HG02852 (cell line): ENCODE measurements around the gene KLF15.
"Not testable (repeated sequence)": the region's sequence is repeated elsewhere in the genome, so short reads cannot be mapped to it uniquely, and the experiment has no call there.

Source experiments
- ATAC-seq: cut with Tn5 transposase; IDR thresholded peaks from one replicate; pipeline ENCODE4 v1.9.1; 2021; ENCODE audit warnings: mild to moderate bottlenecking, moderate library complexity; ENCODE audit not compliant: unreplicated experiment

KLF15 gene

DNA sequence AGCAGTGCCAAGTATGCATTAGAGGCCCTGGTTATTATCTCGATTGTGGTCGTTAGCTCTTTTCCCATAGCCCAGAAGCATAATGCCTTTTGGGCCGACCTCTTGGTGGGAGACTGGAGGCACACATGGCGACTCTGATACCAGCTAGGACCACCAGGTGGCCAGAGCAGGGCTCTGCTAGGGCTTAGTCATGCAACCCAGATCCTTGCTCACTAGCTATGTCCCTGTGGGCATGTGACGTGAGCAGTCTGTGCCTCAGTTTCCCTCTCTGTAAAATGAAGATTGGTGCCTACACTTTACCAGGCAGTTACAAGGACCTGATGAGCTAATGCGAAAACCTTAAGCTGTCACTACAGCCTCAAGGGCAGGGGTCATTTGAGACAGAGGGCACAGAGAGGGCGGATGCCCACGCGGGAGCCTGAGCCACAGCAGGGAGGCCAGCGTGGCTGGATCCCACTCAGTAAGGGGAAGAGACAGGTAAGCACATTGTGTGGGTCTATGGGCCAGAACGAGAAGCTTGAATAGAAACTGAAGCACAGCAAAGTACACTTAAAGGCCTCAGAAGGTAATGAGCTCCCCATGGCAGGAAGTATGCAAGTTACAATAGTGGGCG lies 8.8 kb downstream of the KLF15 start:
- no peak for ATAC-seq

DNA sequence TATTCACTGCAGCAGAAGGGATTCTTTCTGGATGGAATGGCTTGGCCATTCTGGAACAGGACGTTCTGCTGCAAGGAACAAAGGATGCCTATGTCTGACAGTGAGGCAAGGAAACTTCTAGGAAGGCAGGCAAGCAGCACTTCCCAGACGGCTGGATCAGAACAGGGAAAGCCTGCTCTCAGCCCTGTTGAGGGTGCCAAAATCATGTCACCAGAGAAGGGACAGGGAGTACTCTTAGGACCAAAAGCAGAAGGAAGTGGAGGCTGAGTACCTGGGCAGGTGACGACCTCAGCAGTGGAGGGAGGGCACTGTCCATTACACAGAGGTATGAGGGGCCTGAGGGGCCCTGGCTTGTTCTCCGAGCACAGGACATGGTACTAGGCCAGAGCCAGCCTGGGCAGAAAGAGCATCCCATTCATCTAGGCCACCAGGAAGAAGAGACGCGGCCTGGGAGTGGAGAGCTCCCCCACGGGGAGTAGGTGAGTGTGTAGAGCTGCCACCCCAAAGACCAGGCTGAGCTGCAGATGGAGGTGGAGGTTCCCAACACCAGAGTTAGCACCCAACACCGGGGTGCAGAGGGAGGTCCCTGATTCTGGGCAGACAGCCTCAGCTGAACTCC lies 9.6 kb downstream of the KLF15 start:
- no peak for ATAC-seq

DNA sequence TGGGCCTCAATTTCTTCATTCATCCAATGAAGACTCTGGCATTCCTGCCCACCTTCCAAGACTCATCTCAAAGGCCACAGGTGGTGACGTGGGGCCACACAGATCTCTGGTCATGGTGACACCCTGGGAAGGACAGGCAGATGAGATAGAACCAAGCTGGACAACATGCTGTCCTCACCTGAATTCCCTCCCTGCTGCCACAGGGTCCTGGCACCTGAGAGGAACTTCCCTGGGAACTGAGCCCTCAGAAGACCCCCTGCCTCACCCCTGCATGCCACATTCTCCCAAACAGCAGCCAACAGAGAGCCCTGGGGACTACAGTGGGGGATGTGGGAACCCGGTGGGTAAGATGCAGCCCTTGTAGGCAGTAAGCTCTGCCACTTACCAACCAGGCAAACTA lies 10.7 kb downstream of the KLF15 start:
- no peak for ATAC-seq

DNA sequence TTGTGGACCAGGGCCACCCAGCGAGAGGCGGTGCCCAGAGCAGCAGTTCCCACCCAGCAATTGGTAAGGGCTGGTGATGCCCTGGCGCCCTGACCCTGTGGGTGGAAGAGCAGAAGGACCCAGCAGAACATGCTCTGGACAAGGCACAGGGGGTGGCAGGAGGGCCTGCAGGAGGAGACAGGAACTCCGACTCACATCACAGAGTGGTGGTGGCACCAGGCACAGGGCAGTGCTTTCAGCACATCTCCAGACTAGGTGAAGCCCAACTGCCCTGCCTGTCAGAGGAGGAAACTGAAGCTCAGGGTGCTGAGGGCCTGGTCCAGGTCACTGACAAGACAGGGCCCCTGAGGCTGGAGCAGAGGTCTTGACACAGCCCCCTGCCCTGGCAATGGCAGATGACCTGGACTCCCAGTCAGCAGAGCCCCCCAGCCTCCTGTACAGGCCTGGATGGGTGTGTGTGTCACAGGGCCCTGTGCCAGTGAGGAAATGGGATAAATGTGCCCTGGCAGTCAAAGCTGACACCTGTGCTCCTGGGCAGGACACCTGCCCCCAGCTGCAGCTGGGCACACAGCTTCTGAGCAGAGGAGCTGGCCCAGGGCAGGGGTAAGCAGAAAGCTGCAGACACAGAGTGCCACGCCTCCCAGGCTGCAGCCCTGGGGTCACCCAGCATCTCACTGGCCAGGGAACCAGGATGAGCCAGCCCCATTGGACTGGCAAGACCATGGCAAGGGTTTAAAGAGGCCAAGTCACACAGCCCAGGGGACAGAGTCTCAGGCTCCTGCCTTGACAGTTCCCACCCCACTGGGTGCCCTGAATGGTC lies 11.4 kb downstream of the KLF15 start:
- no peak for ATAC-seq

DNA sequence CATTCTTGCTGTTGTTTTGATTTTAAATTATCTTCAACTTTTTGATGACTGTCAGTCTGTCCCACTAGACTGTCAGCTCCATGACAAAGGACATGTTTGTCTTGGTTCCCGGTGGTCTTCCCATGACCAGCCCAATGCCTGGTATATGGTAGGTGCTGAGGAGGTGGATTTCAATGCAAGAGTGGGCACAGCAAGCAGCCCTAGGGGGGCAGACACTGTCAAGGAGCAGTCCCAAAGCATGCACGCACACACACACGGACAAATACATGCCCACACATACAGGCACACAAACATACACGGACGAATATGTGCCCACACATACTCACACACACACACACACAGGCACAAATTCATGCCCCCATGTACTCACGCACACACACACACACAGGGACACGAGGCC lies 12.0 kb downstream of the KLF15 start:
- ATAC-seq, result no peak

DNA sequence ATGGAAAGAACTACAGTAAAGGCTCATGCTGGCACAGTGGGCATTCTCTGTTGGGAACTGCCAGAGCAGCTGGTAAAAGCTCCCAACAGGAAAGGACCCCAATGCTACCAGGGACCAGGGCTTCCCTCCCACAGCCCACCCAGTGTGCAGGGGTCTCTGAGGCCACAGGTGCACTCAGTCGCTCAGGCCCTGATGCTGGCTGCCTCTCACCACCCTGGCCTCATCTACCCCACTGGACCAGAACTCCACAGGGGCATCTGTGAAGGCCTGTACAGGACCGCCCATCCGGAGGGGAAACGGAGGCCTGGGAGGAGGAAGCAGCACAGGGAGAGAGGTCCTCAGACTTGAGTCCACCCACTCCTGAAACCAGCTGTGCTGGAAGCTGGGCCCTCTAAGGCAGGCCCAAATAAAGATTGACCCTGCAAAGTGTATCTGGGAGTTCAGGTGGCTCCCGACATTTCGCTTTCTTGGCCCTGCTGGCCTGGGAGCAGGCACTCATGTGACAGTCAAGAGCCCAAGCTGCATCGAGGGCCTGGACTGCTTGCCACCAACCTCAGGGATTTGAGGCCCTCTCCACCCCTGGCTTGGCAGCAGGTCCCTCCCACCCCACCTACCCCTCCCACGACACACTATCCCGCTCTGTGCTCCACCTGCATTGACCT lies 12.7 kb downstream of the KLF15 start:
- no peak for ATAC-seq

DNA sequence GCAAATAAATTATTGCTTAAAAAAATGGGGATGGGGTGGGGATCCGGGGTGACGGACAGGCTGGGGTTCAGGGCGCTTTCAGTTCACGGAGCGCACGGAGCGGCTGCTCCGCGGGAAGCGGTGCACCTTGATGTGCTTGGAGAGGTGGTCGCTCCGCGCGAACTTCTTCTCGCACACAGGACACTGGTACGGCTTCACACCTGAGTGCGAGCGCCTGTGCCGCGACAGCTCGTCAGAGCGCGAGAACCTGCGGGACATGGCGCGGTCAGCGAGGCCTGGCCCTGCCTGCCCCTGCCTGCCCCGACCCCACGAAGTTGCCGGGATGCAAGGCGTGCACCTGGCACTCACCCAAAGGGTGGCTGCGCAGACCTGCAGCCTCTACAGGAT lies 13.6 kb downstream of the KLF15 start:
- ATAC-seq, result no peak

DNA sequence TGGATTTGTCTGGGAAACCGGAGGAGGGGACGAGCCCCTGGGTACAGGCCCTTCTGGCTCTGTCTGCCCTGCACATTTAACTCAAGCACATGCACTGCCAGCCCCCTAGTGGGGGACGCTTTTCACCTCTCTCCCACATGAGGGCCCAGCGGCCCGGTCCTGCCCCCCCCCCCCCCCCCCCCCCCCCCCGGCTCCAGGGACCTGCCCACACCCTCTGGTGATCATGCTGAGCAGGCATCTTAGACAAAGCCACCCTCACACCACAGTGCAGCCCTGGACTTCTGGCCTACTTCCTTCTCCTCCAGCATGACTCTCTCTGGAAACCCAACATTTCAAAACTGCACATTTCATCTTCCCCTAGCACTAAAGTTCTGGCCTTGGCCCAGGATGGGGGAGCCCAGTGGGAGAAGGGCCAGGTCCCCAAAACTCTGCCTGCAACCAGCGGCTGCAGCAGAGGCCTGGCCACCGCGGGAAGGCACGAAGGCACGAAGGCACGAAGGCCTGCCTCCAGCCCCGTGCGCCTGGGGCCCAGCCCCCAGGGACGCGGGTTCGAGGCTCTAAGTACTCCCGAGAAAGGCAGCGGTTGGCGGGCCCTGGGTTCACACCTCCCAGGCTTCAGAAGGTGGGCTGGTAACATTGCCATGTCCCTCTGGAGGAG lies 14.1 kb downstream of the KLF15 start:
- ATAC-seq, result no peak

DNA sequence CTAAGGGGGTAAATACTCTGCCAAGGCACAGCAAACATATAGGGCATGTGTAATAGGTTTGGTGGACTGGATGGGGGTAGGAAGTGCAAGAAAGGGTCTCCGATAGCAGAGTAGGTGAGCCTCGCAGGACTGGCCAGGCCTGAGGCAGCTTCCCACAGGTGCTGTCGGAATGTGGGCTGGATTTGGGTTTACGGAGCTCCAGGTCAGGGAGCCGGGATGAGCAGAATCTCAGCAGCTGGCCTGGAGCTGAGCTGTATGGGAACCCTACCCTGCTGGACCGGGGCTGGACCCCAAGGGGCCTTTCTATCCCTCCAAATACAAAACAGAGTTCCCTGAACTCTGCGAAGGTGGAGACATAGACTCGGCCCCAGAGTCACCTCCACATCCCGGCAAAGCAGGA lies 15.0 kb downstream of the KLF15 start:
- ATAC-seq, result no peak

DNA sequence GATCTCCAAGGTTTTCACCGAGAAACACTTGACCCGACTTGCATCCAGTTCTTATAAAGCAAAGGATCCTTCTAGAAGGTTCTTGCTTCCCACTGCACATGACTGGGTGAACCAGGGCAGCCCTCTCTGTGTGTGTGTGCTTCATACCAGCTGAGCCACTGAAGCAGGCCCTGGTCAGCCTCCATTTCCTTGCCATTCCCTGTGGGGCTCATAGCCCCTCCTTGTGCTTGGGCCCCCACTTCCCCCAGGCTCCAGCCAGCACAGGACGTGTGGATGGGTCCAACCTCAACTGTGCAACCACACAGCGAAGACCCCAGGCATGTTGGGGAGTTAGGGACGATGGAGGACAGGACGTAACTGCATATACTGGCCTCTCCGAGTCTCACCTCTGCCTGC lies 15.5 kb downstream of the KLF15 start:
- ATAC-seq, result no peak

DNA sequence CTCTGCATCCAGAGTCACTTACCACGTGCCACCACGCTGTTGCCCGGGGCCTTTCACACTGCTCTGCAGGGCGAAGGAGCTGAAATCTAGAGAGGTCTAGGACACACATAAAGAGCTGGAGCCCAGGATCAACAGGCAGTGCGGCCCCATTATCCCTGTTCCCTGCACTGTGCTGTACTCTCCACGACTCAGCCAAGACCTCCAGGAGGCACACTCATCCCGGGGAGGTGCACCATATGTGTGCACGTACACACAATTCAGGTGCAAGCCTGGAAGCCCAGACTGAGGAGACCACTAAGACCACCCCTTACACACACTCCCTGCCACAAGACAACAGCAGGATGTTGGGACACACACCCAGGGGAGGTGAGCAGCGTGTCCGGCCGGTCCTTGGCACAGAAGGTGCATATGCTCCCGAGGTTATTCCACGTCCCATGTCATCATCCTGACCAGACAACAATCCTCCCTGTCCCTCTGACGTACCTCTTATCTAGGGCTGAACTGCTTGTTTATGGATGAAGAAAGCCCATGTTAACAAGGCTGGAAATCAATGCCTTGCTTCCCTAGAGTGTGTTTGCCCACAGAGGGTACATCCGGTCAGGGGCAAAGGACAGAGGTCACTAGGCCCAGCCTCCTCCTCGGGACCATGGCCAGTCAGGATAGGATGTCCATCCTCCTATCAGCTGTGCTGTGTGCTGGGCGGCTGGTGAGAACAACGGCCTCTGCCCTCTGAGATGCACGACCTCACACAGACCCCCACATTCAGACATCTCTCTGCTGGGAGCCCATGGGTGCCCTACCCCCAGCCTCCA lies 16.1 kb downstream of the KLF15 start:
- ATAC-seq, result no peak

DNA sequence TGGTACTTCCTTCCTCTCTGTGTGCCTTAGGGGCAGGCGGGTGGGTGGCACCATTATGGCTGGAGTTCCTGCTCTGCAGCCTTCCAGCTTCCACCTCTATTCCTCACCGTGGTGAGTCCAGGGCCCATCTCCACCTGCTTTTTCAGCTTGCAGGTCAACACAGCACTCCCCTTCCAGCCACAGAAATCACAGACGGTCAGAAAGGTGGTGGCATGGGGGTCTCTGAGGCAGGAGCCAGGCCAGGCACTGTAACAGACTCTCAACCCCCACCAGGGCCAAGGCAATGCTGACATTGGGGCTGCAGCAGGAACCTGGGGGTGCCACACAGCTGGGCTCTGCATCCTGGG lies 16.6 kb downstream of the KLF15 start:
- no peak for ATAC-seq

DNA sequence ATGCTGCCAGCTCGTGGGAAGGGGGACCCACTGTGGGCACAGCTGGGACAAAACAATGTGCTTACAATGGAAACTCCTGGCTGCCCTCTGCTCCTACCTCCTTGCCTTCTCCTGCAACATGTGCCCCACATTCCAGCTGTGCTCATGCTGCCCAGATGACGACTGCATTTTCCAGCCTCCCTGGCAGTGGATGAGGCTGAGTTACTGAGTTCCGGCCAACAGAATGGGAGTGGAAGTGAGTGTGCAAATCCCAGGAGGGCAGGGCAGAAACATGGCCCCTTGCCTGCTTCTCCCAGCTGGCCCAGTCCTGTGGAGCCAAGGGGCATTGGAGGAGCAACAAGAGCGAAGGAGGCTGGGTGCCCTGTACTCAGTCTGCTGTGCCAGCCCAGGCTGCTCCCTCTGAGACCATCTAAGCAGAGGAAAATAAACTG lies 17.1 kb downstream of the KLF15 start:
- no peak for ATAC-seq

DNA sequence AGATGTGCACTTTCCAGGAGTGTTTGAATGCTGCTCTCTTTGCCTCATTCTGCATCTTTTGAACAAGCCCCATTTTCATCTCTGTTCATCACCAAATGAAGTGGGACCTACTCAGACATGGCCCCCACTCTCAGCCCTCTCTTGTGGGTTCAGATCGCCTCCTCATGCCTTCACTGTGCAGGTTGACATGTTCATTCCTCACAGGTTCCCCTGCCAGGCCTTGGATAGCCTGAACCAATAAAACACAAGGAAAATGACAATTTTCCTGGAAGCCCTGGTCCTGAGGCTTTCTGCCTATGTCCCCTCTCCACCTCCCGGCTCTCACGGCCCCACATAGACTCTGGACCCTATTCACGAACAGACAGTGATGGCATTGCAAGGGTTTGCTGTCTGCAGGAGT lies 17.7 kb downstream of the KLF15 start:
- no peak for ATAC-seq

DNA sequence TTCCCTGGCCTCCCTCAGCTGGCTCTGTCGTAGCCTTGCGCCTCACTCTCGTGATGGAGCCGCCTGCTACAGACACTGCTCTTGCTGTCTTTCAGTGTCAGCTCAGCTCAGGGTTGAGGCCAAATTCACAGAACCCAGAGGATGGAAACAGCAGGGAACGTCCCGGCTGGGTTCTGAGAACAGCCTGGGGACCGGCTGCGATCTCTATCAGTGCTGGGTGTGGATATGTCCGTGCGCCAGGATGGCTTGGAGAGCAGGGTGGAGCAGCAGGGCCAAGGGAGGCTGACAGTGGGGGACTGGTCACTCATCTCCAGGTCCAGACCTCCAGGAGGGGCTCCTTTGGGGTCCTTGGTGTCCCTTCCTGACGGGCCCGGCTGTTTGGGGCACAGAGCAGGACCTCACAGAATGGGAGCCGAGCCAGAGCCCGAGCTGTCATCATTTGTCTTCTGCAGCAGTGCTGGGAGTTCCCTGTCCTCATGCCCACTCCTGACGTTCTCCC lies 18.4 kb downstream of the KLF15 start:
- no peak for ATAC-seq

DNA sequence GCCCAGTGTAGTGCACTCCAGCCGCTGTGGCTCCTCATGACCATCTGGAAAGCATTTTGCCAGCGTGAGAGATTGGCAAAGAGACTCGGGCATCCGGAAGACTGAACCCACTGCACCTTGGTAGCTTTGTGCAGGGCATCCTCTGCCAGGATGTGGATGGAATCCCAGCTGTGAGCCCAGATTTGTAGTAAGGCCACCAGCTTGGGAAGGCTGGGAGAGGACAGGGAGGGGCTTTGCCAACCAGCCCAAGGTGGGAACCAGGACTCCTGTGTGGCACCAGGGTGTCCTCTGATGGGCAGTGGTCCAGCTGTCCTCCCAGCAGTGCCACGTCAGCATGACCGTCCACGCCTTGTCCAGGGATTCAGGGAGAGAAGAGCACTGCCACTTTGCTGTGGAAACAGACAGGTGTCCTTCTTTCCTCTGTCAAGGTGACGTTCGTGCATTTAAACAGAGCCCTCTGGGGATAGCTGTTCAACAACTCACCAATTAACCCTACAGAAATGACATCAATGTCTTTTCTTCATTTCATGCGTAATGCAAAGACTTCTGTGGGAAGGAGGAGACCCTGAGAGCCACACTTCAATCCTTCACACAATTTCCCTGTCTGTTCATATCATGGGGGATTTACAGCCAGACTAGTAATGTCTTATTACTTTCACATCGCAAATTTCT lies 19.1 kb downstream of the KLF15 start:
- no peak for ATAC-seq

DNA sequence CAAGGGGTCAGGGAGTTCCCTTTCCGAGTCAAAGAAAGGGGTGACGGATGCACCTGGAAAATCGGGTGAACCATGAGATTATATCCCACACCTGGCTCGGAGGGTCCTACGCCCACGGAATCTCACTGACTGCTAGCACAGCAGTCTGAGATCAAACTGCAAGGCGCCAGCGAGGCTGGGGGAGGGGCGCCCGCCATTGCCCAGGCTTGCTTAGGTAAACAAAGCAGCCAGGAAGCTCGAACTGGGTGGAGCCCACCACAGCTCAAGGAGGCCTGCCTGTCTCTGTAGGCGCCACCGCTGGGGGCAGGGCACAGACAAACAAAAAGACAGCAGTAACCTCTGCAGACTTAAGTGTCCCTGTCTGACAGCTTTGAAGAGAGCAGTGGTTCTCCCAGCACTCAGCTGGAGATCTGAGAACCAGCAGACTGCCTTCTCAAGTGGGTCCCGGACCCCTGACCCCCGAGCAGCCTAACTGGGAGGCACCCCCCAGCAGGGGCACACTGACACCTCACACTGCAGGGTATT lies 25.3 kb downstream of the KLF15 start:
- not testable (repeated sequence) for ATAC-seq

DNA sequence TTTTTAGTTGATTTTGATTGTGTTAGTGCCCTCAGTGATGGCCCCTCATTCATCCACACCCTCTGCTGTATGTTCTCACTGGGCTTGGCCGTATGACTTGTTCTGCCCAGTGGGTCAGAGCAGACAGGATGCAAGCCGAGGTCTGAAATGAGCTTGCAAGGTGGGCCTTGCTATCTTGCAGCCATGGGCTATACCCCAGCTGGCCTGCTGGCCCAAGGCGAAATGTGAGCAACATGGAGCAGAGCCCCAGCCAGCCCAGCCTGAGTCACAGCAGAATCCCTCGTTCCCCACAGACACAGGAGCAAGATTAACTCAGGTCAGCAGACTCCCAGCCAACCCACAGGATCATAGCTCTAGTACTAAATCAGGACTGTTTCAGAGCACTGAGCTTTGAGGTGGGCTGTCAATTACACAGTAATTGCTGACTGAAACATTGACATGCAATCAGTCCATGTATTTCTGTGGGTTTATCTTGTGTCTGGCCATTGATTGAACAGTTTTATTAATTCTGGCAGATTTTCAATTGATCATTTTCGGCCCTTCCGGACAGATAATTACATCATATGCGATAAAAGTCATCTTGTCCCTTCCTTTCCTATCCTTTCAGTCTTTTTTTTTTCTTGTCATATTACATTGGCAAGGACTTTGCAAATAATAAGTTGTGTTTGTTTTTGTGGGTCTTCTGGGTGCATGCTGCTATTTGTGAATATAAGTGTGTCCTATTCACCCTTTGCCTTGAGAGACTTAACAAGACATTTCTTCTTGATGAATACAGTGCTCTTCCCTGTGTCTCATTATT lies 27.1 kb downstream of the KLF15 start:
- ATAC-seq, result no peak

DNA sequence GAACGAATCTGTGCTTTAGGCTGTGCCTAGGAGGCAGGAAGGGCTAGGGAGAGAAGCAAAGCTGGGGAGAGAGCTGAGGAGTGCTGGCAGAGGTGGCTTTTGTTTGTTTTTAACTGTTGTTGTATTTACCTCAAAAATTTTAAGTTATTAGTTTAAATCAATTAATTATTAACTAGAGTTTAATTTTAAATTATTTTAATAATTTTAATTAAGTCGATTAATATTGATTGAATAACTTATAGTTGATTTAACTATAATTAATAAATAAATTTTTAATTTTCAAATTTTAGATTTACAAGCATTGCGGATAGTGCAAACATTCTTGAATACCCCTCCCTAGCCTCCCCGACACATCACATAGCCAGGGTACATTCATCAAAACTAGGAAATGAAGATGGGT lies 30.6 kb downstream of the KLF15 start:
- no peak for ATAC-seq
